GM21381 (cell line): ENCODE results near the gene OXSM.

Source experiments
- ATAC-seq: cut with Tn5 transposase; IDR thresholded peaks from one replicate; pipeline ENCODE4 v1.9.1; 2021; ENCODE audit warnings: mild to moderate bottlenecking, moderate library complexity; ENCODE audit not compliant: unreplicated experiment

Gene OXSM

GRCh38 chr3:25789596-25790556 lies at the start of gene OXSM:
OXSM (plus strand) TSS chr3:25790090; CDS start chr3:25791021, 931 bp downstream.
- peak; percentile 94 for ATAC-seq

GRCh38 chr3:25744470-25744869 lies 45.4 kb upstream of the OXSM start:
- ATAC-seq, result no peak

GRCh38 chr3:25747033-25747432 lies 42.9 kb upstream of the OXSM start:
- ATAC-seq, result no peak

GRCh38 chr3:25748189-25748588 lies 41.7 kb upstream of the OXSM start:
- no peak for ATAC-seq

- no peak for ATAC-seq
Observed at GRCh38 chr3:25749031-25749581, 40.8 kb upstream of the OXSM start.

- no peak for ATAC-seq
Observed at GRCh38 chr3:25751048-25751447, 38.8 kb upstream of the OXSM start.

- no peak for ATAC-seq
Observed at GRCh38 chr3:25751725-25752124, 38.2 kb upstream of the OXSM start.

- ATAC-seq, result peak; percentile 87
Observed at GRCh38 chr3:25768851-25769250, 21.0 kb upstream of the OXSM start.

- peak; percentile 60 for ATAC-seq
Observed at GRCh38 chr3:25775936-25776335, 14.0 kb upstream of the OXSM start.

GRCh38 chr3:25780618-25781017 lies 9.3 kb upstream of the OXSM start:
- ATAC-seq, result no peak

- no peak for ATAC-seq
Observed at GRCh38 chr3:25781145-25781757, 8.6 kb upstream of the OXSM start.

- ATAC-seq, result peak; percentile 51
Observed at GRCh38 chr3:25781758-25782594, 7.9 kb upstream of the OXSM start.

GRCh38 chr3:25782636-25782937 lies 7.3 kb upstream of the OXSM start:
- no peak for ATAC-seq

- peak; percentile 72 for ATAC-seq
Observed at GRCh38 chr3:25782938-25783660, 6.8 kb upstream of the OXSM start, which contains the start of gene NGLY1. NGLY1 (minus strand) TSS chr3:25783443; CDS start chr3:25783390, 53 bp downstream.

- ATAC-seq, result peak; percentile 29
Observed at GRCh38 chr3:25783661-25784512, 6.0 kb upstream of the OXSM start.

GRCh38 chr3:25784971-25785370 lies 4.9 kb upstream of the OXSM start:
- no peak for ATAC-seq

- no peak for ATAC-seq
Observed at GRCh38 chr3:25785826-25786225, 4.1 kb upstream of the OXSM start.

GRCh38 chr3:25787689-25788088 lies 2.2 kb upstream of the OXSM start:
- ATAC-seq, result no peak

- ATAC-seq, result no peak
Observed at GRCh38 chr3:25789209-25789595, 688 bp upstream of the OXSM start.
